Measurements from ENCODE around the gene RPS2. TPM values are rescaled to one million over a fixed set of nuclear protein-coding genes. Genes with fewer than 3 reads are reported as not detected.

Gene RPS2
- total RNA-seq, 1 experiment from 2014 or later: 2,961 TPM

DNA sequence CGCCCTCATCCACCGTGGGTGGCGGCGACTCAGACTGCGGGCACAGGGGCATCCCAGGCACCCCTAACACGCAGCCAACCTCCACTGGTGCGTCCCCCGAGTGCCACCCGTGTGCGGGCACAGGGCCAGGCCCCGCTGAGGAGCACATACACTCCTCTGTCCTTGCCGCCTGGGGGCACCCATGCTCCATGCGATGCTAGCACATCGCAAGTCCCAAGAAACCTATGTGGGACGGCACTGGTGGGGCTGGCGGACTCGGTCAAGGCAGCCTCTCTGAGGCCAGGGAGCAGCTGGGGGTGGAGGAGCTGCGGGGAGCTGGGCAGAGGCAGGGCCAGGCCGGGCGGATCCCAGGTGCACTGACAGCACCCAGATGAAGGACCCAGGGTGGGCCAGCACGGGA is 41.0 kb upstream of the RPS2 start:
- Mint-ChIP-seq H3K4me3 (ENCODE audit: unreplicated experiment) (peak overlapping the region; percentile 45), H3K27me3 (ENCODE audit: insufficient read depth, unreplicated experiment) (no peaks in the 10 kb centered on the region), H3K27ac (ENCODE audit: unreplicated experiment) (peak overlapping the region; percentile 51), H3K4me1 (ENCODE audit: low read depth, unreplicated experiment) (peaks cover 5% of the 10 kb centered on the region), H3K36me3 (ENCODE audit: insufficient read depth, unreplicated experiment) (peaks cover 42% of the 10 kb centered on the region), H3K9me3 (ENCODE audit: unreplicated experiment) (no peaks in the 10 kb centered on the region)
- Histone ChIP-seq H3K4me3 (ENCODE audit: low read depth, low read length) (no peak overlapping the region), H3K36me3 (ENCODE audit: control insufficient read depth, insufficient read depth, low read length) (no peaks in the 10 kb centered on the region; the same call in 1 of the 2 replicates), H3K4me1 (peaks cover 15% of the 10 kb centered on the region; the same call in 1 of the 2 replicates), H3K9me3 (no peaks in the 10 kb centered on the region), H3K27me3 (replicated peaks; ENCODE audit: control insufficient read depth, insufficient read depth, low read length) (no peaks in the 10 kb centered on the region)
- intact Hi-C loops (cut with micrococcal nuclease; ENCODE audit: unreplicated experiment): no loop called here
- no TSS peak for BruUV-seq (replicated peaks)
- ChIA-PET CTCF (no interaction called here), POLR2A (no interaction called here)
- TF ChIP-seq, protein P1, sequence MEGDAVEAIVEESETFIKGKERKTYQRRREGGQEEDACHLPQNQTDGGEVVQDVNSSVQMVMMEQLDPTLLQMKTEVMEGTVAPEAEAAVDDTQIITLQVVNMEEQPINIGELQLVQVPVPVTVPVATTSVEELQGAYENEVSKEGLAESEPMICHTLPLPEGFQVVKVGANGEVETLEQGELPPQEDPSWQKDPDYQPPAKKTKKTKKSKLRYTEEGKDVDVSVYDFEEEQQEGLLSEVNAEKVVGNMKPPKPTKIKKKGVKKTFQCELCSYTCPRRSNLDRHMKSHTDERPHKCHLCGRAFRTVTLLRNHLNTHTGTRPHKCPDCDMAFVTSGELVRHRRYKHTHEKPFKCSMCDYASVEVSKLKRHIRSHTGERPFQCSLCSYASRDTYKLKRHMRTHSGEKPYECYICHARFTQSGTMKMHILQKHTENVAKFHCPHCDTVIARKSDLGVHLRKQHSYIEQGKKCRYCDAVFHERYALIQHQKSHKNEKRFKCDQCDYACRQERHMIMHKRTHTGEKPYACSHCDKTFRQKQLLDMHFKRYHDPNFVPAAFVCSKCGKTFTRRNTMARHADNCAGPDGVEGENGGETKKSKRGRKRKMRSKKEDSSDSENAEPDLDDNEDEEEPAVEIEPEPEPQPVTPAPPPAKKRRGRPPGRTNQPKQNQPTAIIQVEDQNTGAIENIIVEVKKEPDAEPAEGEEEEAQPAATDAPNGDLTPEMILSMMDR (IDR thresholded peaks at IDR 0.05; ENCODE audit: insufficient read depth in 1 of 2, low read depth in 1 of 2, low read length in 1 of 2, severe bottlenecking in 1 of 2, unreplicated experiment in 1 of 2): no peak
- no peak for DNase-seq

DNA sequence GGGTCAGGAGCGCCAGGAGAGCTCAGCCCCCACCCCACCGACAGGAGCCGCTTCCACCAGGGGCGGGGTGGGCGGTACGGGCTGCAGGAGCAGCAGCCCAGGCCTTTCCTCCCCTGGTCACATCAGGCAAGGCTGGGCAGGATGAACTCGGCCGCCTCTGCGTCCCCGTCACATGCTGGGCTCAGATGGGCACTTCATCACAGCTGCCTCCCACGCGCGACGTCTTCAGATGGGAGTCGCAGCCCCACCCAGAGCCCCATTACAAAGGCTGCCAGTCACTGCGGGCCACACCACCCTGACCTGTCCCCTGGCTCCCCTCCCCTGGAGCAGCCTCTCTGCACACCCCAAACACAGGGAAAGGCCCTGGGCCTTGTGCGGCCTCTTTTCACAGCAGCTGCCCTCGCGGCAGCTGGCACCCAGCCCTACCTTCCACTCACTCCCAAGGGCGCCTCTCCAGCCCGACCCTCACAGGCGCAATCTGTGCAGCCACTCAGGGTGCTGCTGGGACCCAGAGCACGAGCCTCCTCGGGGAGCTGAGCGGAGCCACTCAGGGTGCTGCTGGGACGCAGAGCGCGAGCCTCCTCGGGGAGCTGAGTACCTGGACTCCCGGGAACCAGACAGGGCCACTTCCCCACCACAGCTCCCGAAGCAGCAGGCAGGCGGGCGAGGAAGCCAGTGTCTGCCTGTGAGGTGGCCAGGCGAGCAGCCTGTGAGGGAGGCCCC is 40.3 kb upstream of the RPS2 start:
- no peak overlapping the region for H3K4me3 Mint-ChIP-seq (ENCODE audit: unreplicated experiment)
- ChIA-PET CTCF (interaction anchor here (1.3 kb wide), 1 partner anchor 11 kb away, joined by 4 read pairs; no protein-coding TSS in a partner anchor), POLR2A (no interaction called here)

DNA sequence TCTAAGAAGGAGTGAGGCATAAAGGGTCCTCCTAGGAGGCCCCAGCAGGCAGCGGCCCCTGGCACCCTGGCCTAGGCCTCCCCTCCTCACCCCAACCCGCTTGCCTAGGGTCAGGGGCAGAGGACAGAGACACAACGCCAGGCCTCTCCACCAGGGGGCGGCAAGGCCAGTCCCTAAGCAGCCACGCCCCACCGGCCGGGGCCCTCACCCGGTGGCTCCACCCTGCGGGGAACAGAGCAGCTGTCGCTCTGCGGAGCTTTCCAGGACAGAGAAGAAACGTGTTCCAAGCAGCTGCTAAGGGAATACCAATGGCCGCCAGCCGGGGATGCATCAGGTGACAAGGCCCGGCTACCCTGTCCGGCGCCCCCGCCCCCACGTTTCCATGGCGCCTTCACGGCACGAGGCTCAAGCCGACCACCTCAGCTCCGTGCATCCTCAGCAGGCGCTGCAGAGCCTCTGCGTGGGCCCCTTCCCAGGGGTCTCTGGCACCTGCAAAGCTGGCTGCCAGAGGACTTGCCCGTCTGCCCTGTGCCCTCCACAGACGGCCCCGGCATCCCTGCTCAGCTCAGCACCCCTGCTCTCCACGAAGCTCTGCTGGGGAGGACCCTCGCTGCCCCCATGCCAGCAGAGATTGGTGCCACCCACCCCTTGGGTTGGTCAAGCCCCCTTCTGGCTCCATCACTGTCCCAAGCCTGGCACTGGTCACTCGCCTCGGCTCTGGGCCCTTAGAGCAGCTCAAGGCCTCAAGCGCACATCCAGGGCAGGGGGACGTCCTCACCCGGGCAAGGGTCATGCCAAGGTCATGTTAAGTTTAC is 39.4 kb upstream of the RPS2 start:
- intact Hi-C loops (cut with micrococcal nuclease; ENCODE audit: unreplicated experiment): no loop called here
- H3K9me3 ChIP-seq: no peaks in the 10 kb centered on the region
- ChIA-PET POLR2A (interaction anchor here (0.5 kb wide), 1 partner anchor 39 kb away, joined by 5 read pairs; the partner anchor contains the start of gene RPS2), CTCF (interaction anchor here (0.7 to 1.3 kb wide), 3 partner anchors 10 to 137 kb away, joined by 3 to 5 read pairs (median 4); no protein-coding TSS in a partner anchor)
- no peak overlapping the region for H3K4me3 Mint-ChIP-seq (ENCODE audit: unreplicated experiment)
- peaks cover 5% of the 10 kb centered on the region for H3K4me1 Mint-ChIP-seq (ENCODE audit: low read depth, unreplicated experiment)
- BruUV-seq (replicated peaks): no TSS peak
- H3K36me3 Mint-ChIP-seq (ENCODE audit: insufficient read depth, unreplicated experiment): peaks cover 56% of the 10 kb centered on the region
- H3K9me3 Mint-ChIP-seq (ENCODE audit: unreplicated experiment): no peaks in the 10 kb centered on the region
- peak; percentile 79 to 86 for DNase-seq
- H3K4me1 ChIP-seq: peaks cover 15% of the 10 kb centered on the region; the same call in 1 of the 2 replicates
- no peaks in the 10 kb centered on the region for H3K27me3 ChIP-seq (replicated peaks; ENCODE audit: control insufficient read depth, insufficient read depth, low read length)
- no peaks in the 10 kb centered on the region for H3K27me3 Mint-ChIP-seq (ENCODE audit: insufficient read depth, unreplicated experiment)
- H3K36me3 ChIP-seq (ENCODE audit: control insufficient read depth, insufficient read depth, low read length): peaks cover 2% of the 10 kb centered on the region
- H3K27ac Mint-ChIP-seq (ENCODE audit: unreplicated experiment): no peak overlapping the region
- TF ChIP-seq, protein P1 (IDR thresholded peaks at IDR 0.05; ENCODE audit: insufficient read depth in 1 of 2, low read depth in 1 of 2, low read length in 1 of 2, severe bottlenecking in 1 of 2, unreplicated experiment in 1 of 2): peak; percentile 80 to 86
- no peak overlapping the region for H3K4me3 ChIP-seq (ENCODE audit: low read depth, low read length)

More for the DNA sequence above, 40.3 kb upstream of the RPS2 start:
- Mint-ChIP-seq H3K27me3 (ENCODE audit: insufficient read depth, unreplicated experiment) (no peaks in the 10 kb centered on the region), H3K27ac (ENCODE audit: unreplicated experiment) (no peak overlapping the region), H3K9me3 (ENCODE audit: unreplicated experiment) (no peaks in the 10 kb centered on the region), H3K4me1 (ENCODE audit: low read depth, unreplicated experiment) (peaks cover 5% of the 10 kb centered on the region), H3K36me3 (ENCODE audit: insufficient read depth, unreplicated experiment) (peaks cover 49% of the 10 kb centered on the region)
- intact Hi-C loops (cut with micrococcal nuclease; ENCODE audit: unreplicated experiment): no loop called here
- no peak for DNase-seq
- Histone ChIP-seq H3K36me3 (ENCODE audit: control insufficient read depth, insufficient read depth, low read length) (no peaks in the 10 kb centered on the region; the same call in 1 of the 2 replicates), H3K4me3 (ENCODE audit: low read depth, low read length) (no peak overlapping the region), H3K27me3 (replicated peaks; ENCODE audit: control insufficient read depth, insufficient read depth, low read length) (no peaks in the 10 kb centered on the region), H3K4me1 (peaks cover 15% of the 10 kb centered on the region; the same call in 1 of the 2 replicates), H3K9me3 (no peaks in the 10 kb centered on the region)
- TF ChIP-seq, protein P1 (IDR thresholded peaks at IDR 0.05; ENCODE audit: insufficient read depth in 1 of 2, low read depth in 1 of 2, low read length in 1 of 2, severe bottlenecking in 1 of 2, unreplicated experiment in 1 of 2): no peak
- BruUV-seq (replicated peaks): no TSS peak

All from Caco-2 (cell line).